ENCODE measurements around the gene DDB1. TPM values are rescaled to one million over a fixed set of nuclear protein-coding genes. Genes with fewer than 3 reads are reported as not detected.

Gene DDB1
- total and polyA plus RNA-seq, 2 of the 4 experiments (the other 2 are of a cell fraction): 221 to 412 TPM

DNA sequence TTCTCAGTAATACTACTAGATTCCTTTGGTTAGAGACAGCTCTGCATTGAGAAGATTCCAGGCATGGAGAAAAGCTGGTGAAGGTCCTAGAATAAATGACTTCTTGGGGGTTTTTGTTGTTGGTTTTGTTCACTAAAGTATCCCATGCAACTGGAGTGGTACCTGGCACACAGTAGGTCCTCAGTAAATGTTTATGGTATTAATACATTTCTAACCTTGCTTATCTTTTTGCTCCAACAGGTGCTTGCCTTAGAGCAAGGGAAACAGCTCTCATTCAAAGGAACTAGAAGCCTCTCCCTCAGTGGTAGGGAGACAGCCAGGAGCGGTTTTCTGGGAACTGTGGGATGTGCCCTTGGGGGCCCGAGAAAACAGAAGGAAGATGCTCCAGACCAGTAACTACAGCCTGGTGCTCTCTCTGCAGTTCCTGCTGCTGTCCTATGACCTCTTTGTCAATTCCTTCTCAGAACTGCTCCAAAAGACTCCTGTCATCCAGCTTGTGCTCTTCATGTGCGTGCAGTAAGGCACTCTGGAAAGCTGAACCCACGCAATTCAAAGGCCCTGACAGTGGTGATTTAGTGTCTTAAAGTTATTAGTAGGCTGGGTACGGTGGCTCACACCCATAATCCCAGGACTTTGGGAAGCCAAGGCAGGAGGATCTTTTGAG, 31.2 kb upstream of the DDB1 start:
- Histone ChIP-seq H4K8ac (ENCODE audit: low read depth in 2 of 2, low read length in 2 of 2) (no peak overlapping the region), H3K27ac (ENCODE audit: insufficient read depth, low read length) (no peak overlapping the region), H4K5ac (ENCODE audit: low read depth, low read length) (no peak overlapping the region), H2AK5ac (ENCODE audit: low read depth, low read length) (no peak overlapping the region), H3K27me3 (ENCODE audit: control insufficient read depth, insufficient read depth, low read length) (no peaks in the 10 kb centered on the region), H3K4me3 (ENCODE audit: insufficient read depth, low read depth, low read length) (no peak overlapping the region), H3K36me3 (ENCODE audit: control insufficient read depth, insufficient read depth, low read length) (peaks cover 30% of the 10 kb centered on the region), H3K18ac (ENCODE audit: low read depth, low read length) (no peak overlapping the region), H3K9me3 (ENCODE audit: control insufficient read depth, insufficient read depth, low read length) (no peaks in the 10 kb centered on the region), H3K79me1 (ENCODE audit: low read depth in 1 of 2, low read length in 2 of 2) (peaks cover 36 to 60% of the 10 kb centered on the region in 2 experiments; a peak in 3 of 4 replicates), H2BK20ac (ENCODE audit: low read depth, low read length) (no peak overlapping the region), H3K14ac (replicated peaks; ENCODE audit: low read depth, low read length) (no peak overlapping the region), H2BK15ac (ENCODE audit: low read depth, low read length) (no peak overlapping the region), H3K23ac (ENCODE audit: low read depth, low read length) (no peak overlapping the region), H3K4ac (ENCODE audit: low read depth, low read length) (no peak overlapping the region), H3K4me2 (ENCODE audit: low read depth, low read length) (no peak overlapping the region), H2AK9ac (replicated peaks; ENCODE audit: low read depth, low read length, poor library complexity) (no peak overlapping the region), H3K4me1 (ENCODE audit: control insufficient read depth, insufficient read depth, low read length) (peaks cover 11% of the 10 kb centered on the region), H4K91ac (ENCODE audit: insufficient read depth, low read depth, low read length) (no peak overlapping the region), H3K9me1 (ENCODE audit: insufficient read depth, low read length) (0 out of 2 replicates have a peak, but pooled peaks cover 3% of the 10 kb centered on the region), H4K20me1 (ENCODE audit: insufficient read depth, low read length) (no peaks in the 10 kb centered on the region), H3K9ac (ENCODE audit: low read depth, low read length) (no peak overlapping the region), H3K56ac (ENCODE audit: extremely low read depth, insufficient read depth, low read length) (no peak overlapping the region), H2BK5ac (ENCODE audit: low read depth, low read length, poor library complexity, severe bottlenecking) (no peak overlapping the region), H2AFZ (replicated peaks; ENCODE audit: low read length, poor library complexity) (no peak overlapping the region), H2BK120ac (ENCODE audit: low read depth, low read length) (no peak overlapping the region)
- intact Hi-C loops (cut with micrococcal nuclease): no loop called here
- DNase-seq: no peak
- in situ Hi-C loops (cut with MboI; ENCODE audit: low sequenced_read_pairs): no loop called here
- CTCF ChIA-PET: interaction anchor here (0.8 kb wide), 1 partner anchor 69 kb away, joined by 4 read pairs; the partner anchor contains the start of gene VWCE
- dilution Hi-C loops (cut with HindIII; ENCODE audit: low sequenced_read_pairs, unreplicated experiment): no loop called here
- WGBS, 2 experiments (ENCODE audit: extremely low coverage in 2 of 2, insufficient read length in 1 of 2): 90% methylated on average over 3 of the region's 5 CpGs; no CpG with 5 or more reads in 1 of the 2 experiments
- no TSS peak for BruUV-seq (replicated peaks)
- POLR2A ChIA-PET (ENCODE audit: unreplicated experiment): no interaction called here
- no peak for TF ChIP-seq MAZ (IDR thresholded peaks at IDR 0.05; ENCODE audit: borderline replicate concordance, low read depth, low read length)
- TF ChIP-seq CEBPB (IDR thresholded peaks at IDR 0.05; ENCODE audit: low read depth, low read length): no peak
- TF ChIP-seq CHD1 (IDR thresholded peaks at IDR 0.05; ENCODE audit: low read depth, low read length): no peak
- TF ChIP-seq RCOR1 (IDR thresholded peaks at IDR 0.05; ENCODE audit: insufficient replicate concordance, low read length): no peak
- no peak for TF ChIP-seq SMC3 (IDR thresholded peaks at IDR 0.05; ENCODE audit: low read depth, low read length)
- TF ChIP-seq RFX5 (IDR thresholded peaks at IDR 0.05; ENCODE audit: low read depth, low read length): no peak
- no peak for TF ChIP-seq POLR2A (IDR thresholded peaks at IDR 0.05; ENCODE audit: low read depth, low read length)
- no peak for TF ChIP-seq FOS (IDR thresholded peaks at IDR 0.05; ENCODE audit: low read depth, low read length)
- TF ChIP-seq MXI1 (IDR thresholded peaks at IDR 0.05; ENCODE audit: borderline replicate concordance, low read depth, low read length): no peak
- no peak for TF ChIP-seq RAD21 (IDR thresholded peaks at IDR 0.05; ENCODE audit: low read length)
- TF ChIP-seq BHLHE40 (IDR thresholded peaks at IDR 0.05; ENCODE audit: low read depth, low read length): no peak
- no peak for TF ChIP-seq ELK1 (IDR thresholded peaks at IDR 0.05; ENCODE audit: borderline replicate concordance, low read depth, low read length)
- TF ChIP-seq MAFK (IDR thresholded peaks at IDR 0.05; ENCODE audit: low read depth, low read length): no peak
- TF ChIP-seq, protein P1, sequence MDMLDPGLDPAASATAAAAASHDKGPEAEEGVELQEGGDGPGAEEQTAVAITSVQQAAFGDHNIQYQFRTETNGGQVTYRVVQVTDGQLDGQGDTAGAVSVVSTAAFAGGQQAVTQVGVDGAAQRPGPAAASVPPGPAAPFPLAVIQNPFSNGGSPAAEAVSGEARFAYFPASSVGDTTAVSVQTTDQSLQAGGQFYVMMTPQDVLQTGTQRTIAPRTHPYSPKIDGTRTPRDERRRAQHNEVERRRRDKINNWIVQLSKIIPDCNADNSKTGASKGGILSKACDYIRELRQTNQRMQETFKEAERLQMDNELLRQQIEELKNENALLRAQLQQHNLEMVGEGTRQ (IDR thresholded peaks at IDR 0.05; ENCODE audit: low read depth, low read length): no peak
- ATAC-seq (ENCODE audit: low read depth): no peak
